ENCODE data around the gene TRABD2B.
A peak's percentile ranks its signal among the peaks of the same experiment; 100 is the strongest.

TRABD2B gene

DNA sequence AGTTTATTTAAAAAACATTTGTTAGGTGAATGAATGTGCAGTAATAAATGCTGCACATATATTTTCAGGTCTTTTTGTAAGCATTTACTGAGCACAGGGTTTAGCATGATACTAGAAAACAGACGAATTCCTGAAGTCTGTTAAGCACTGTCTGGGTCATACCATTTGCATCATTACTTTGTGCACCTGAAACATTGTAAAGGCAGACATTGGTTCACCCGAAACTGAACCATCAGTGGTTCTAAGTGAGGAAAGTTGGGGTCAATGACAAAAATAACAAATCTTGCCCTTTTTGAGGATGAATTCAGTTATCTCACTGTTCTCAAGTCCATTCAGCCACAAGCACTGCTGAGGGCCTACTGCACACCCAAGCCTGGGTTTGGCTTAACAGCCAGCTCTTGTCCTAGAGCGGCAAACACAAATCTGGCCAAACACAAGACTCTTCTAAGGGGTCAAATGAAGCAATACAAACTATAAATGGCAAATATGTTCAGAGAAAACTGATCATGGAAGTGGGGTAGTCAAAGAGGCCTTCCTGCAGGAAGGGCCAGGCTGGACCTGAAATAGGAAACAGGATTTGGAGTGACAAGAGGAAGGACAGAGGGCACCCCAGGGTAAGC is 21.8 kb downstream of the TRABD2B start:
- no peak for ATAC-seq (ENCODE audit: insufficient read depth, low read depth)
- H2AFZ ChIP-seq (ENCODE audit: low read depth, low read length) = no peak overlapping the region
- H3K4me1 ChIP-seq (ENCODE audit: insufficient read depth, low read length) = no peaks in the 10 kb centered on the region
- no peaks in the 10 kb centered on the region for H4K20me1 ChIP-seq (ENCODE audit: insufficient read depth, low read length)
- no peaks in the 10 kb centered on the region for H3K79me2 ChIP-seq (ENCODE audit: insufficient read depth, low read length)
- no peak overlapping the region for H3K27ac ChIP-seq (ENCODE audit: low read length)
- no peak overlapping the region for H3K9ac ChIP-seq (ENCODE audit: low read depth, low read length)
- H3K9me3 ChIP-seq (ENCODE audit: insufficient read depth, low read length, severe bottlenecking) = no peaks in the 10 kb centered on the region
- H3K4me2 ChIP-seq (ENCODE audit: insufficient read depth, low read length) = no peak overlapping the region
- H3K36me3 ChIP-seq (ENCODE audit: insufficient read depth, low read length) = no peaks in the 10 kb centered on the region
- H3K27me3 ChIP-seq (ENCODE audit: insufficient read depth, low read length, poor library complexity) = no peaks in the 10 kb centered on the region
- TF ChIP-seq CTCF (IDR thresholded peaks at IDR 0.05; ENCODE audit: borderline replicate concordance, extremely low read depth, low read length, poor library complexity, severe bottlenecking) = no peak
- TF ChIP-seq EZH2 (IDR thresholded peaks at IDR 0.05; ENCODE audit: borderline replicate concordance, low read depth, low read length, severe bottlenecking) = no peak
- H3K4me3 ChIP-seq (ENCODE audit: low read depth in 1 of 2, low read length in 2 of 2) = no peak overlapping the region
- DNase-seq = no peak

- Histone ChIP-seq H3K4me2 (ENCODE audit: insufficient read depth, low read length) (no peak overlapping the region), H4K20me1 (ENCODE audit: insufficient read depth, low read length) (no peaks in the 10 kb centered on the region), H3K9me3 (ENCODE audit: insufficient read depth, low read length, severe bottlenecking) (no peaks in the 10 kb centered on the region), H3K79me2 (ENCODE audit: insufficient read depth, low read length) (no peaks in the 10 kb centered on the region), H3K27me3 (ENCODE audit: insufficient read depth, low read length, poor library complexity) (peaks cover 7% of the 10 kb centered on the region), H3K4me3 (ENCODE audit: low read depth in 1 of 2, low read length in 2 of 2) (no peak overlapping the region), H3K27ac (ENCODE audit: low read length) (no peak overlapping the region), H3K36me3 (ENCODE audit: insufficient read depth, low read length) (no peaks in the 10 kb centered on the region), H2AFZ (ENCODE audit: low read depth, low read length) (no peak overlapping the region), H3K9ac (ENCODE audit: low read depth, low read length) (no peak overlapping the region), H3K4me1 (ENCODE audit: insufficient read depth, low read length) (no peaks in the 10 kb centered on the region)
- no peak for TF ChIP-seq EZH2 (IDR thresholded peaks at IDR 0.05; ENCODE audit: borderline replicate concordance, low read depth, low read length, severe bottlenecking)
- peak; percentile 32 for TF ChIP-seq CTCF (IDR thresholded peaks at IDR 0.05; ENCODE audit: borderline replicate concordance, extremely low read depth, low read length, poor library complexity, severe bottlenecking)
- DNase-seq = no peak
- ATAC-seq (ENCODE audit: insufficient read depth, low read depth) = no peak
Observed at GRCh38 chr1:47972864-47973432, 24.2 kb downstream of the TRABD2B start.

DNA sequence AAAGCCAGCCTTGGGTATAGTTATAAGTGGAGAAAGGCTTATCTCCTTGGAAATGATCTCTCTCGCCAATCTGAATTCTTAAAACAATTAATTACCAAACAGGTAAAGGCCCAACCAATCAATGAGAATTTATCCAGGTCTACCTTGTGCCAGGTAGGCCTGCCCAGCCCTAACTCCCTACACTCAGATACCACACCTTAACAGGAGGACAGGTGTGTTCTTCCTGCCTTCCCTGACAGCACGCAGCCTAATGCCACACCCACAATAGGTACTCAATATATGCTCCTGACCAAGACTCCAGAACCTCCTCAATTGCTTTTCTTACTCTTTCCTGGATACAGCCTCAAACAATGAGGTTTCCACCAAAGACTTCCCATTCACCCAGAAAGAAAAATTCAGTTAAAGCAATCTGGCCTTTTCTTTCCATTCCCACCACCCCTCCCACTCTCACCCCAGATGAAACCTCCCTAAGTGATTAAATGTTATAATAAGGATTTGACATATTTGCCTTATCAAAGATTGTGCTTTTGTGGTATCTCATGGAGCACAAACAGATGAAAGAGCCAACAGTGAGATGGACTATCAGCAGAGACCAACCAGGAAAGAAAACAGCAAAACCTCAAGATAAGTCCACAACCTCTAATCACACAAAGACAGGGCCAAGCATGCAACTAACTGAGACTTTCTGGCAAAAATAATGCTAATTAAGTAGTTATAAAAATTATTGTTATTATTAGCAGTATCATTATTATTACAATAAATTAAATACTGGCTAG is 25.6 kb downstream of the TRABD2B start:
- H3K4me2 ChIP-seq (ENCODE audit: insufficient read depth, low read length) = no peak overlapping the region
- H3K4me1 ChIP-seq (ENCODE audit: insufficient read depth, low read length) = no peaks in the 10 kb centered on the region
- H3K4me3 ChIP-seq (ENCODE audit: low read depth in 1 of 2, low read length in 2 of 2) = no peak overlapping the region
- no peak overlapping the region for H3K9ac ChIP-seq (ENCODE audit: low read depth, low read length)
- no peaks in the 10 kb centered on the region for H3K79me2 ChIP-seq (ENCODE audit: insufficient read depth, low read length)
- no peaks in the 10 kb centered on the region for H3K36me3 ChIP-seq (ENCODE audit: insufficient read depth, low read length)
- no peak for ATAC-seq (ENCODE audit: insufficient read depth, low read depth)
- H4K20me1 ChIP-seq (ENCODE audit: insufficient read depth, low read length) = no peaks in the 10 kb centered on the region
- no peak overlapping the region for H2AFZ ChIP-seq (ENCODE audit: low read depth, low read length)
- no peaks in the 10 kb centered on the region for H3K9me3 ChIP-seq (ENCODE audit: insufficient read depth, low read length, severe bottlenecking)
- no peak overlapping the region for H3K27ac ChIP-seq (ENCODE audit: low read length)
- TF ChIP-seq CTCF (IDR thresholded peaks at IDR 0.05; ENCODE audit: borderline replicate concordance, extremely low read depth, low read length, poor library complexity, severe bottlenecking) (no peak), EZH2 (IDR thresholded peaks at IDR 0.05; ENCODE audit: borderline replicate concordance, low read depth, low read length, severe bottlenecking) (no peak)
- no peak for DNase-seq
- H3K27me3 ChIP-seq (ENCODE audit: insufficient read depth, low read length, poor library complexity) = peaks cover 7% of the 10 kb centered on the region

Measured in DND-41 (cell line).